GM21360 (cell line): Measurements from ENCODE around the gene AZIN2.
"Not testable (repeated sequence)": the region's sequence is repeated elsewhere in the genome, so short reads cannot be mapped to it uniquely, and the experiment has no call there.

Experiments
- ATAC-seq: cut with Tn5 transposase; IDR thresholded peaks from one replicate; pipeline ENCODE4 v1.9.1; 2021; ENCODE audit warnings: mild to moderate bottlenecking, moderate library complexity; ENCODE audit not compliant: unreplicated experiment

Gene AZIN2

DNA sequence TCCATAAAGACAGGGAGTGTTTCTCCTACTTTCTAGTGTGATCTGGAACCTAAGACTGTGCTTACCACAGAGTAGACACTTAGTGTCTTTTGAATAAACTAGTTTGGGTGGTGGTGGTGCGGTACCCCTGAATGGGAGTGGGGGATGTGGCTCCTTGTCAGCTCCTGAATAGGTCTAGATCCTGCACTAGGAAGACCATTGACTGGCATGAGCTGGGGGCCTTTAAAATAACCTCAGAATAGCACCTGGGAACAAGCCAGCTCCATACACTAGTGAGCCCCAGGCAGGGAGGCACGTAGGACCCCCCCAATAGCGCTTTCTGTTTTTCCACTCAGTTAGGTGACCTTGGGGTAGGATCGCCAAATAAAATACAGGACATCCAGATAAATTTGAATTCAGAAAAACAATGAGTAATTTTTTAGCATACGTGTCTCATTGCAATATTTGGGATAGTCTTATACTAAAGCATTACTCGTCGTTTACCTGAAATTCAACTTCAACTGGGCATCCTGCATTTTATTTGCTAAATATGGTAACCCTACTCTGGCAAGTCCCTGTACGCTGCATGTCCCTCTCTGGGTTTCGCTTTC lies 45.6 kb downstream of the AZIN2 start:
- no peak for ATAC-seq

DNA sequence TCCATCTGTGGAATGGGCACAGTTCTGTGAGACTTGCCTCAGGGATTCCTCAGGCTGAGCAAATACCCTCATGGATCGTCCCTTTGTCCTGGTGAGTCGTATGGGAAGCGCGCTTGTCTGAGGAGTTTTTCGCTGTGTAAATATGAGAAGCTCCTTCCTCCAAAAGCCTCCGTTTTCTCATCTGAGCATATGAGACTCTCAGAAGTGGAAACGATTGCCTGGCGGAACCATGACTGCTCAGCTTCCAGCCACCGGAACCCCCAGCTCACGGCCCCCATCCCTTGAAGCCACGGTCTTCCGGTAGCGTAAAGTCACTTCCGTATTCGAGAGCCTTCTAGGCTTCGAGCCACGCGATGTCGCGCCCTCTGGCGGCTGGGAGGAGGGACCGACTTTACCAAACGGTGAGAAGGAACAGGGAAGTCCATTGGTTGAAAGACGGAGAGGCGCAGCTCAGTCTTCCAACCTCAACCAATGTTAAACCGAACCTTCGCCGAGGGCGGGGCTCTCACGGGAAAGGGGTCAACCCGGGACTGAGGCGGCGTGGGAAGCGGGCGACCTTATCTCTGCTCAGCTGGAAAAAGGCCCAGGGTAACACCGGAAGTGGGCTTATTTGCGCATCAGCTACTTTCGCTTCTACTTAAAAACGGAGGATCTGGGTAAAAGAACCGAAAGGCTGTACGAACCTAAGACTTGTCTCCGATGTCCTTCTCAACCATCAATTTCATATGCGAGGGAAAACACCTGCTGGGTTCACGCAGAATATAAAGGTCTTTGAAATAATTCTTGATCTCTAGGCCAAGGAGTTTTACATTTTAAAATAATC lies 46.3 kb downstream of the AZIN2 start:
- peak; percentile 93 for ATAC-seq

DNA sequence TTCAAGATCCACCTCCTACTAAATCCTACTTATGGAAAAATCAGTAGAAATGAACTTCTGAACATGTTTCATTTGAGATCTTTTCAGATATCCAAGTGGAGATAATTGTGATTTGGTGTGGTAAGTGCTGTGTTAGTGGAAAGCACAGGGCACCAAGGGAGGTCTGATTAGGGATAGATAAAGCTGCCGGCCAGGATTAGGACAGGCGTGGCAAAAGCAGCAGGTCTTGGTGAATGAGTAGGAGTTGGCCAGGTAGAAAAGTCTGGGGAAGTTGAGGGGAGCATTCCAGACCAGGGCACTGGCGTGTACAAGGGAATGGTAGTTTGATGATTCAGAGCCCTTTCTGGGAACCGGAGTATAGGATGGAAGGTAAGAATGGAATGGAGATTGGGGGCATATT lies 47.8 kb downstream of the AZIN2 start:
- no peak for ATAC-seq

DNA sequence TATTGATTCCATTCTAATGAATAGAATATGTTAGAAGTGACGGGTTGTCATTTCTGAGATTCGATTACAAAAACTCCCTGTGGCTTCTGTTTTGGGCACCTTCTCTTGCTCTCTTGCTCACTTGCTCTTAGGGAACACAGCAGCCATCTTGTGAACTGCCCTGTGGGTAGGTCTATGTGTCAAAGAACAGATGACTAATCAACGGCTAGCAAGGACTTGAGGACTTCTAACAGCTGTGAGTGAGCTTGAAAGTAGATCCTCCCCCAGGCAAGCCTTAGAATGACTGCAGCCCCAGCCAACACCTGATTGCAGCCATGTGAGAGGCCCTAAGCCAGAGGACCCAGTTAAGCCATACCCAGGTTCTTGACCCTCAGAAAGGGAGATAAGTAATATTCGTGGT lies 49.3 kb downstream of the AZIN2 start:
- ATAC-seq, result no peak

DNA sequence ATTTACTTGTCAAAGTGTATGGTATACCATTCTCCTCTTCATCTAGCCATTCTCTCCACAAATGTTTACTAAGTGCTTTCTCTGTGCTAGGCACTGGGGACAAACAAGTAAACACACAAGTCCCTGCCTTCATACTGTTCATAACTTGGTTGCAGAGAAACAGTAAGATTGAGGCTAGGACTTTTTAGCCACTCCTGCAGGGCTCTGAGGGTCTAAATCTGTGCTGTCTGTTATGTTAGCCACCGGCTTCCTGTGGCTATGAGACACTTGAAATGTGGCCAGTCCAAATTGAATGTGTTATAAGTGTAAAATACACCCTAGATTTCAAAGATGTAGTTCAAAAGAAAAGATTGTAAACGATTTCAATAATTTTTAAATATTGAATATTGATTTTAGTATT lies 50.2 kb downstream of the AZIN2 start:
- ATAC-seq, result no peak

DNA sequence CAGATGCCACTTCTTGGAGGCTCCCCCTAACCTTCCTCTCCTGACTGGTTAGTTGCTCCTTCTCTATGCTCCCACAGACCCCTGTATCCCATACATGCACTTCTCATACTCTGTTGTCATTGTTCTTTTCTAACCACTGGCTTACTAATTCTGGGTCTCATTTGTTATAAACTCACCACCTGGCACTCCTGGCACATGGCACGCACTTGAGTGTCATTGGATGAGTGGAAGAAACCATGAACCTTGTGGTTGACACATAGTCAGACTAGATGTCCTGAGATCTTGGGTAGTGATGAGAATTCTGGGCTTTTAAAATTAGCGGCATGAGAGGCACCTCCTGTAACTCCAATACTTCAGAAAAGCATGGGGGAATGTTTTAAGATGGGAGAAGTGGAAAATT lies 51.6 kb downstream of the AZIN2 start:
- ATAC-seq, result no peak

DNA sequence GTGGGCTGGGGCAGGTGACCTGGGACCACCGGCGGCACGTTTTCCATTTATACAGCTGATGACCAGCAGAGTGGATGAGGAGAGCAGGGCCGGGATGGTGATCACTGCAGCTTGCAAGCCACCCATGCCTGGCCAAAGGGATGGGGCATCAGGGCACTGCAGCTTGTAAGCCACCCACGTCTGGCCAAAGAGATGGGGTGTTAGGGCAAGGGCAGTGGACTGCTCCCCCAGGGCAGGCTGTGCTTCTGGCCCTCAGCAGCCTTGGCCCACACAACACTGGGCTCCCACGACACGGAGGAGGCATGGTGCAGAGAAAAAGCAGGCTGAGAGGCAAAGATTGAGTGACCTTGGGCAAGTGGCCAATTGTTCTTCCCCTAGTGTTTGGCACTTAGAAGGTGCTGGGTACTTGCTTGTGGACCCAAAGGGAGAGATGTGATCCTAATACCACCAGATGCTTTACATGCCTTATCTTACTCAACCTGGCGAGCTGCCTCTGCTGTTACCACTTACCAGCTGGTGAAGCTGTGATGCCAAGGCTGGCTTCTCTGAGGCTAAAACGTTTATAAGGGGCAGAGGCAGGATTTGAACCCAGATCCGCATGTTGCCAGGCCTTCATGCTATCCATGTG lies 52.6 kb downstream of the AZIN2 start:
- ATAC-seq, result no peak

DNA sequence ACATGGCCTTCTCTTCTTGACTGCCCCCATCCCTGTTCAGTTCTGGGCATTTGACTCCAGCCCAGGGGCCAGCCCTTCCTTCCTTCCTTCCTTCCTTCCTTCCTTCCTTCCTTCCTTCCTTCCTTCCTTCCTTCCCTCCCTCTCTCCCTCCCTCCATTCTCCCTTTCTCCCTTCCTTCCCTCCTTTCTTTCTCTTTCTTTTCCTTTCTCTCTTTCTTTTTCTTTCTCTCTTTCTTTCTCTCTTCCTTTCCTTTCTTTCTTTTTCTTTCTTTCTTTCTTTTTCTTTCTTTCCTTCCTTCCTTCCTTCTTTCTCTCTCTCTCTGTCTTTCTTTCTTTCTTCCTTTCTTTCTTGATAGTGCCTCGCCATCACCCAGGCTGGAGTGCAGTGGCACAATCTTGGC lies 55.1 kb downstream of the AZIN2 start:
- ATAC-seq, result not testable (repeated sequence)

DNA sequence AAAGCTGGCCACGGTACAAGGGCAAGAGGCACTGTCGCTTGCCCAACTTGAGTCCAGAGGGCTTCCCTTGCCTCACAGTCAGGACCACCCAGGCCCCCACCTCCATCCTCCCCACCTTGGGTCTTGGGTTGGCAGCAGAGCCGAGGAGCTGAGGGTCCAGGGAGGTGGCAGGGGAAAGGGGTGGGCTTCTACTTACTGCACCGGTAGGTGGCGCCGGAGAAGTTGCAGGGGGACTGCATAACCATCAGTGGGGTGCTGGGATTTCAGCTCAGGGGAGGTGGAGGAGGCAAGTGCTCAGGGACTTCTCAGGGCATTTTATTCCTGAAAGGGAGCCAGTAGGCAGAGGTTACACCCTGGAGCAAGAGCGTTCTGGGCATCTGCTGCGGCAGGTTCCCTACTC lies 56.8 kb downstream of the AZIN2 start:
- no peak for ATAC-seq

DNA sequence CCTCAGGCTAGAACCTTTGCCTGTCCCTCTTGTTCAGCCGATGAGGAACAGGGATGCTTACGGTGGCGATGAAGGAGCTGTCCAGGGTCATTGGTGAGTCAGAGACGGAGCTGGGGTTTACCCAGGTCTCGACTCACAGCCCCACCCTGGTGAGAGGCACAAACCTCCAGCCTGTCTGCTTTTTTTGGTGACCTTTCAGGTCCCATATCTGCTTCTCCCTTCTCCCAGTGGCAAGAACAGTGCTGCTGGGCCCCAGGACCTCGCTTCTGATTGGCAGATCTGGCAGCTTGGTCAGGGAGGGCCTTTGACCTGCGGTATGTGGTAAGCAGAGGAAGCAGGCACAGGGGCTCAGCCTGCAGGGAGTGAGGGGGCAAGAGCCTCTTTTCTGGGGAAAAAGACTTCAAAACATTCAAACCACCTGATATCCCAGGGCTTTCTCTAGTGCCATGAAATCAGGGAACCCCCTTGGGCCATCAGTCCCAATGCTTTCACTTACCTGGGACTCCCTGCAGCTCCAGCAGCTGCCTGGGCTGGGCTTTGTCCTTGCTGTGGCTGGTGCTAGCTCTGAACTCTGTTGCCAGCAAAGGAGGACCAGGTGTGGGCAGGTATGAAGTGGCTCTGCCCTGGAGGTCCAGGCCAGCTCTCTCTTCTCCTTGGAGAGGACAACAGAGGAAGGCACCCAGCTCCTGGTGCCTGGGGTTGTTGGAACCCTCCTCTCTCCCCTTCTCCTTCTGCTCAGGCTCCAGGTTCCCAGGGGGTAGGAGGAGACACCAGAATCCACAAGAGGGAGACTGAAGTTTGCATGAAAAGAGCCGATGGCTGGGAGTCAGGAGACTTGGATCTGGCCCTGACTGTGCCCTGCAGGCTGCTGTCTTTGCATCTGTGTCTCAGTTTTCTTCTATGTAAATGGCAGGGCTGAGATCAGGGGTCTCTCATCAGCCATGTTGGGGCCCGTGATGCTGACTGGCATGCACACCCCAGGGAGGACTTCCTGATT lies 59.5 kb downstream of the AZIN2 start:
- no peak for ATAC-seq

DNA sequence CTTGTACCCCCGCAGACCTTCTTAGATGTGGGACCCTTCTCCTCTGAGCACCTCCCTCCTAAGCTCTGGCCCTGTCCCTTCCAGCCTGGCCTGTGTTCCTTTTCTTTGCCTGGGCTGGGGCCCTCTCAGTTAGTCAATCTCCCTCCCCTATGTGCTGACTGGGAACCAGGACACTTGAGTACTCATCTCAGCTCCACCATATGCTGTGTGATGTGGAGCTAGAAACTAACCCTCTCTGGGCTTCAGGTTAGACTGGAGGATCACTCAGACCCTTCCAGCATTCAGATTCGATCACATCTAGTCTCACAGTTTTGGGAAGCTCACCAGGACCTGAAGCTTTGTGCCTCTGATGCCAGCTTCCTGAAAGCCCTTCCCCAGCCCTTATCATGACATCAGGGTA lies 60.3 kb downstream of the AZIN2 start:
- ATAC-seq, result no peak

DNA sequence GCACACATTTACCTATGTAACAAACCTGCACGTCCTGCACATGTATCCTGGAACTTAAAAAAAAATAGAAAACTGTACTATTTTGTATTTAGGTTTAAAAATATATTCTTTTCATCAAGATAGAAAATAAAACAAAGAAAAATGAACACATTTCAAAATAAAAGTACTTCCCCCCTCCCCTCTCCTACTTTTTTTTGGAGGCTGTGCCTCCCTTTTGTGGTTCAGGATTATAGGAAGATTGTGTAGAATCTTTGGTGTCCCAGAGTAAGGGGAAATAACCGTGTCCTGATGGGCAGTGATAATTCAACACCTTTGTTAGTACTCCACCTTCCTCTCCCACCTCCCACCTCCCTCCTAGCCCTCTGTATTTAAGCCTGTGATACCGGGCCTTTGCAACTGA lies 60.8 kb downstream of the AZIN2 start:
- no peak for ATAC-seq

DNA sequence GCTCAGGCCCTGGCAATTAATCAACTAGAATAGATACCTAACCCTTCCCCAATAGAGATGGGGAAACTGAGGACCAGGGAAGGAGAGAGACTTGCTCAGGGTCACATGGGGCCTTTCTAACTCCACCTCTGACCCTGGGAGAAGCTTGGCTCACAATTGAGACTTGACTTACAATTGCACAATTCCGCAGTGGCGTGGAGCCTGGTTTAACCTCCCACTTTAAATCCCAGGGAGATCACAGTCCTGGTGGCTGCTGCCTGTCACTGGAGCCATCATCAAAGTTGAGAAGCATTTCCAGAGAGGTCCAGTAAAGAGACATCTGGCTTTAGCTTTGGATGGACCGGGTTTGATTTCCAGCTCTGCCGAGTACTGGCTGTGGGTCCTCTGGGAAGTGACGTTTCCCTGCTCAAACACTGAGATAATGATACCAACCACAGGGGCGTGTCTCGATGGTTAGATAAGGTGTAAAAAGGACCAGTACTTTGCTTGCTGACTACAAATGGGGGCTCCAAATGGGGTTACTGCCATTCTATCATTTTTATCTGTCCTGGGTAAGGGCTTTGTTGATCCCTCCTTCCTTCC lies 61.6 kb downstream of the AZIN2 start:
- no peak for ATAC-seq

DNA sequence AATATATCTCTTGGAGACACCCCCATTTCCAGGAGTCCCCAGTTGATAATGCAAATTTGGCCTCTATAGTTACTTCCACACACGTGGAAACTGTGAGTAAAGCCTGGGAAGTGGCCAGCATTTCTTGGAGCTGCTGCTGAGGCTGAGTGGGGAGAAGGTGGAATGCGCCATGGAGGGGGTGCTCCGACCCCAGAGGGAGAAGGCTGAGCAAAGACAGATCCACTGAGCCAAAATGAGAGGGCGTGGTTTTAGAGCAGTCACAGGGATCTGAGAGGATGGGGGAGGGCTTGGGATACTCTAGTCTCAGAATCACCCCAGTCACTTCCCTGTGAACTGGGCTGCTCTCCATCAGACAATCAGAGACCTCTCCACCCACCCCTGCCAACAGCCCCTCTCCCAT lies 62.2 kb downstream of the AZIN2 start:
- ATAC-seq, result no peak

DNA sequence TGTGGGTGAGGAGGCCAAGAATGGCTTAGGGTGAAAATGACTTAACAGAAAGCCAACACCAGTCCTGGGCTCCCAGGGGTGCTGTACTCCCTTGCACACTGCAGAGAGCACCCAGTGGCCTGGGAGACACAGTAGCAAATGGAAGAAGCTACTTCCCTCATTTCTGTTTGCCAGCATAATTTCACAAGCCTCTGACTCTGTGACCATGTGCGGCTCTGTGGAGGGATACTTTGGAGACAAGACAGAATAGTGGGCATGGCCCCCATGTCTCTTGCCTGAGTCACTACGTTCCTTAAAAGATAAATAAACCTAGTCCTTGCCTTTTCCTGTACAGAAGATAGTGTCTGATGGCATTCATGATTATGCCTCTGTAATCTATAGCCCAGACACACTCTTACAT lies 62.7 kb downstream of the AZIN2 start:
- ATAC-seq, result no peak

DNA sequence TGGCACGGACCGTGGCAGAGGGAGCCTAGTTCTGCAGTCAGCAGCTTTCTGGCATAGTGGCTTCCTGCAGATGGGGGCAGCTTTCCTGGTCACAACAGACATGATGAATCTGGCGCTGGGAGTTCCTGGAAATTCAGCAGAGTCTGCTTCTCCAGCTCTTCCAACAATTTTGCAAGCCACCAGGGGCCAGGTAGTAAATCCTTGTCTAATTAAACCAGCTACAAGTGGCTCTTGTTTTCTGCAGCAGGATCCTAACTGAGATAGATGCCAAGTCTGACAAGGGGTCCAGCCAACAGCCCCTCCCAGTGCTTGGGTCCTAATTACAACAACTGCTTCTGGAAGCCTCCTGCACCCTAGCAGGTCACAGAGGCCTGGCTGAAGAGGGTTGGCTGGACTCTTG lies 65.0 kb downstream of the AZIN2 start:
- no peak for ATAC-seq

DNA sequence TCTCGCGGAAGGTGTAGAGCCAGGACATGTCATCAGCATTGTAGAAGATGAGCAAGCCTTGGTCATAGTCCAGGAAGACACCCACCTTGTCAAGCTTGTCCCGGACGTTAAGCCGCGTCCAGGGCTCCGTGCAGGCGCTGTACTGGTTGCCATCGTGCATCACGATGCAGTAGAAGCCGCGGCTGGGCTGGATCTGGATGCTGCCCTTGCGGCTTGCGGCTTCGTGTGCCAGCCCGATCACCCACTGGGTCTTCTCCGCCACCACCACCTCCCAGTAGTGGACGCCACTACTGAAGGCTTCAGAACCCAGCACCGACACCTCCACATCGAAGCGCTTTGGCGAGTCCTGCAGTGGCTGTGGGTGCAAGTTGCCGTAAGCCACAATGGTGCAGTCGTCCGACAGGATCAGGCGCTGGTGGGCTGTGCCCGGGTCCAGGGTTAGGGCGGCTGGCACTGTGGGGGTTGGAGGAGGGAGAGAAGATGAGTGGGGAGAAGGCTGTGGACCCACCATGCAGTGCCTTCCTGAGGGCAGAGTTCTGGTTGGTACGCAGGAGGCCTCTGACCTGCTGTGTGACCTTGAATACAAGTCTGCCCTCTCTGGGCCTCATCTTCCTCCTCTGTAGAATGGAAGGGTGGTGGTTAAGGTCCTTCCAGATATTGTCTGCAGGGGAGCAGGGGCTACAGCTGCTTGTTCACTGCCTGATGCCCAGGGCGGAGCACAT lies 66.5 kb downstream of the AZIN2 start:
- no peak for ATAC-seq

DNA sequence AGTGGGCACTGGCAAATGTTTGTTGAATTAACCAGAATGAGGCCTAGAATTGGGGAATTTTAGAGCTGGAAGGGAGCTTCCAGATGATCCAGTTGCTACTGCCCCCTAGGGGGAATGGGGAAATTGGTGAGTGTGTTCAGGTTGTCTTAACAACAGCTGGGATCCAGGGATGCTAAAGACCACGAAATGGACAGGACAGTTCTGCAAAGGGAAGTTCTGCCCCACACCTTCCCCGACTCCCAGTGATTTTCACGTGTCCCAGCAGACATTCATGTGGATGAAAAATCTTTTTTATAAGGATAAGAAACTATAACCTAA lies 67.0 kb downstream of the AZIN2 start:
- ATAC-seq, result no peak

DNA sequence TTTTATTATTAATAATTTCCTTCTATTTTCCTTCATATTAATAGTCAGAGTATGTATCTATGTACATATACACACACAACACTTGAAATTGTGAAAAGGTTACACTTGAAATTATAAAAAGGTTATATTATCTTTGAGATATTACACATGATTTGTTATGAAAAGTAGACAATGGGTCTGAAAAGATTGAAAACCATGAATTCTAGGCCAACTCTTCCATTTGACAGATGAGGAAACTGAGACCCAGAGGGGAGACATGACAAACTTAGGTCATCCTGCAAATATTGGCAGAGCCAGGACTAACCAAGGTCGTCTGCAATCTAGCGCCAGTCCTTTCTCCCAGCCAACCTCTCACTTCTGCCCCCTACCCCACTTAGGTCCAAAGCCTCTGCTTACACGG lies 67.7 kb downstream of the AZIN2 start:
- no peak for ATAC-seq

DNA sequence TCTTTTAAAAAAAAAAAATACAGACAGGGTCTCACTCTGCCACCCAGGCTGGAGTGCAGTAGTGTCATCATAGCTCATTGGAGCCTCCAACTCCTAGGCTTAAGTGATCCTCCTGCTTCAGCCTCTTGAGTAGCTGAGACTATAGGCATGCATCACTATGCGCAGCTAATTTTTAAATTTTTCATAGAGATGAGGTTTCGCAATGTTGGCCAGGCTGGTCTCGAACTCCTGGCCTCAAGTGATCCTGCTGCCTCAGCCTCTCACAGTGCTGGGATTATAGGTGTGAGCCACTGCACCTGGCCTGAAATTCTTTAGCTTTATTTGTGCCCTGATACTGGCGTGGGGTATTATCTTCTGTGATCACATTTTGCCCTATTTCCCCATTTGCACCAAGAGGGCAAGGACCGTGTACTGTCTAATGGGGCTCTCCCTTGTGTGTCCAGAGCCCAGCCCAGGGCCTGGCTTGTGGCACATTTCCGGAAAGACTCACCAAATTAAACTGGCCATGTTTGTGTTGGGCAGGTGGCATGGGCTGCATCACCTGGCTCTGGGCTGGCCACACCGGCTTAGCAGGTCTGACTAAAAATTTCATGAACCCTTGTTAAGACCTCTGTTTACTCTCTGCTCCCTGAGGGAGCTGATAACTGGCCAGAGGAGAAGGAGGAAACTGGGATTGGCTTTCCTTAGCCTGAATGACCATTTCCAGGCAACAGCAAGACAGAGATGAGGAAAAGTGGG lies 68.7 kb downstream of the AZIN2 start:
- no peak for ATAC-seq
